SK-N-MC (cell line): ENCODE data around the gene SEMA4D.

Source experiments
- DNase-seq: peaks from one replicate; pipeline ENCODE4 v3.0.0-alpha.2; 2011; ENCODE audit warnings: low read depth, low spot score
- H3K27ac ChIP-seq: fragments of 200-600 bp; sonication (generic); 2 replicates; pipeline ENCODE4 v1.5.1; 2016; ENCODE audit warnings: mixed run types
- H3K36me3 ChIP-seq: fragments of 200-600 bp; sonication (generic); 2 replicates; pipeline ENCODE4 v1.6.1; 2017; ENCODE audit warnings: antibody characterized with exemption, low read length, mixed read lengths; ENCODE audit not compliant: insufficient read depth
- H3K4me3 ChIP-seq: fragments of 200-600 bp; sonication (generic); 2 replicates; pipeline ENCODE4 v1.5.1; 2016
- H3K9ac ChIP-seq: fragments of 200-600 bp; sonication (generic); 2 replicates; pipeline ENCODE4 v1.8.0; 2017; ENCODE audit warnings: mixed run types, mixed read lengths; ENCODE audit not compliant: insufficient read length
- H3K9me3 ChIP-seq: fragments of 200-600 bp; sonication (generic); 2 replicates; pipeline ENCODE4 v1.6.1; 2017; ENCODE audit warnings: low read depth, mild to moderate bottlenecking, antibody characterized with exemption, low read length, moderate library complexity, mixed read lengths
- EZH2 ChIP-seq: fragments of 200-600 bp; sonication (generic); IDR thresholded peaks from one replicate; pipeline ENCODE4 v1.6.1; 2017; ENCODE audit warnings: antibody characterized with exemption
- FOXP2 ChIP-seq: optimal IDR thresholded peaks from 2 replicates; pipeline ENCODE3; 2011; ENCODE audit warnings: mild to moderate bottlenecking, moderate library complexity; ENCODE audit not compliant: insufficient read depth; ENCODE audit errors: extremely low read length, control extremely low read depth
- POLR2AphosphoS5 ChIP-seq: IDR thresholded peaks from 2 replicates; pipeline ENCODE4 v1.6.1; 2012; ENCODE audit warnings: mild to moderate bottlenecking, low read depth, low read length, borderline replicate concordance

The SEMA4D gene

DNA sequence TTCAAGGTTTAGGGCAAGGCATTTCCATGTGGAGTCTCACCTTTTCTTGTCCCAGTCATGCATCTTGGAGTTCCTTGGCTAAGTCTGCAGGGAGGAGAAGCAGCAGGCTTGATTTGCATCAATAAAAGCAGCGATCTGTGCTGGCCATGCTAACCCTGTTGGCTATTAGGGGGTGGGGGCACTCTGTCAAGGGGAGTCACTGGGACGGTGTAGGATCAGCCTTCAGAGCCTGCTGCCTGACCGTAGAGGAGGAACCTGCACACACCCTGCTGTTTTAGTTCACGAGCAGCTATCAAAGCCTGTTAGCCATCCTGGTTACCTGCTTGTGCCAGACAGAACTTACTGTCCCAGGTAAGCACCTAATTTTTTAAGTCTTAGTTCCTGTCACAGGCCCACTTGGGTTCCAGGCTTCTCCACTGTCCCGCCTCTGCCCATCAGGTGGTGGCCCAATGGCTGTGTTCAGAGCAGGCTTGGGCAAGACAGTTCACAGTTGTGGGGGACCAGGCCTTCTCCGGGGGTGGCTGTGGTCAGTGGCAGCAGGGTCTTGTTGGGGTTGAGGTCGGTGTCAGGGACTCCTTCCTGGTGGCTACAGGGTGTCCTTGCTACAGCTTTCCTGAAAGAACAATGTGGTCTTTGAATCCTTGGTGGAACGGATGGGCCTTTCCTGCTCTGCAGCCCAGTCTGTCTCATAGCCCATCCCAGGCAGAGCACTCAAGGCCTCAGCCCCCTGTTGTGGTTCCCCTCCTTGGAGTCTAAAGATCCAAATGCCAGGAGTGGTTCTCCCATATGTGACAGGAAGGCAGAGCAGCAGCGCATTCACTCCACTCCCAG lies 135.9 kb downstream of the SEMA4D start:
- H3K36me3 ChIP-seq, result peaks cover 49% of the 10 kb centered on the region
- no peak overlapping the region for H3K9ac ChIP-seq
- H3K4me3 ChIP-seq, result no peak overlapping the region
- DNase-seq, result no peak
- H3K27ac ChIP-seq, result no peak overlapping the region
- TF ChIP-seq POLR2AphosphoS5 (no peak), FOXP2 (no peak), EZH2 (no peak)
- no peaks in the 10 kb centered on the region for H3K9me3 ChIP-seq

DNA sequence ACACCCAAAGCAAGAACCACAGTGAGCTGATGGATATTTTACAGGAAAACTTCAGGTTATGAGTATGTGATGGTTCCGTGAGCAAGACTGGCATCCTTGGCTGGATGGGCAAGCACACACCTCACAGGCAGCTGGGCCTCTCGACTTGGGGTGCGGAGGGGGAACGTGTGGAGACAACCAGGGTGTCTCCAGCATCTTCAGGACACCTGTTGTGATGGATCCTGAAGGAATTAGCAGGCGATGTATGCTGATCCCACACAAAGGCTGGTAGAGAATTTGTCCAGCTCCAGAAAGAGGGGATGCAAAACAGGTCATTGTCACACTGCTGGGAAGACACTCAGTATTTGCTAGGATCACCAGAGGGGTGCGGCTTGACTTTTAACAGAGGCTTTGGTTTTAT lies 136.9 kb downstream of the SEMA4D start:
- Histone ChIP-seq H3K9me3 (no peaks in the 10 kb centered on the region), H3K4me3 (no peak overlapping the region), H3K27ac (no peak overlapping the region), H3K9ac (no peak overlapping the region), H3K36me3 (peaks cover 58% of the 10 kb centered on the region)
- no peak for DNase-seq
- TF ChIP-seq EZH2, result no peak
- no peak for TF ChIP-seq POLR2AphosphoS5

DNA sequence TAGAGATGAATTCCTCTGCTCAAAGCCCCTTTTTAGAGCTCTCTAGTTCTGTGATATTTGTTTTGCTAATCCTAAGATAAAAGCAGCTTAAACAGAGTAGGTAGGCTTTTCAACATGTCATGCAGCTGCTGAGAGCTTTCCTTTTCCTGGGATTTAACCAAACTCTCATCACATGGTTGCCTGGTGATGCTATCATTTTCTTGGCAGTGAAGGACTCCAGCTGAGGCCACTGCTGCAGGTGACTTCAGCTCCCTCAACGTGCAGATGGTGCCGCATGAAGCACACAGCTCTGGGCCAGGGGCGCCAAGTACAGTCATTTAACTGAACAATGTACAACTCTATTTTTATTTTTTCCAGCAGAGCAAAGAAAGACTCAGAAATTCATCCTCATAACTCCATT lies 137.4 kb downstream of the SEMA4D start:
- Histone ChIP-seq H3K36me3 (peaks cover 63% of the 10 kb centered on the region), H3K27ac (no peak overlapping the region), H3K4me3 (no peak overlapping the region), H3K9ac (no peak overlapping the region), H3K9me3 (no peaks in the 10 kb centered on the region)
- no peak for DNase-seq
- TF ChIP-seq POLR2AphosphoS5 (no peak), FOXP2 (no peak), EZH2 (no peak)

DNA sequence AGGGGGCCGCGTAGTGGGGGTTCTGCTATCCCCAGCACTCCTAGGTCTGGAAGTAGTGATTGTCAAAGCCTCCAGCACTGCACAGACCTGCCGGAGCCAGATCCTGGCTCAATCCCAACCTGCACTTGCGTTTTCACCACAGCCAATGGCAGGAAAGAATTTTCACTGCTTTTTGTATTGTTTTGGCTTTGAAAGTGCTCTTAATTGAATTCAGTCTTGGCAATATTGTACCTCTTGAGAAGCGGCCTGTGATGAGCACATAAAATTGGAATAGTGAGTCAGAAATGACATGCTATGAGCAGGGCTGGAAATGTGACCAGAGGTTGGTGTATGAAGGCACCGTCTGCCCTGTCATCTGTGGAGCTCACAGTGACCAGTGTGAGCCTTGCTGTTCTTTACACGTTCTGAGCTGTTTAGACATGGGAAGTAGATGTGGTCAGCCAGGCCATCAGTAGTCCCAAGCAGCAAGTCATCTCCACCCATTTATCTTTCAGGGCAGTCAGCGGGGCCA lies 138.1 kb downstream of the SEMA4D start:
- no peak for DNase-seq
- peaks cover 70% of the 10 kb centered on the region for H3K36me3 ChIP-seq
- TF ChIP-seq FOXP2, result no peak

DNA sequence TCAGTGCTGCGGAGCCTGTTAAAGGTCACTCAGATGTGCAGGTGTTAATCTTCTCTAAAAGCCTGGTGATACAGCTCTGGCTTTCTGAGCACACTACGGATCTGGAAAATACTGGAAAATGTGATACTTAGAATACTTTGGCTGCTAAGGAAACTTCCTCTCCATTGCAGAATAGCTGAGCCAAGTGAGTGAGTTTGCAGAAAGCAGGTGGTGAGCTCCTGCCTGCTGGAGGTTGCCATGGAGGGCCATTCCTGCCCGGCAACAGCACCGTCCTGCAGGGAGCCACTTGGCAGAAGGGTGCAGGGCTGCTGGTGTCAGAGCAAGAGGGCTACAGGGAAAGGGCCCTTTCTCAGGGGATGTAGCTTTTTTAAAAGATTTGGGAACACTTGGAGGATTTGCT lies 138.9 kb downstream of the SEMA4D start:
- DNase-seq, result no peak
- peaks cover 78% of the 10 kb centered on the region for H3K36me3 ChIP-seq
- H3K27ac ChIP-seq, result no peak overlapping the region
- no peaks in the 10 kb centered on the region for H3K9me3 ChIP-seq
- TF ChIP-seq POLR2AphosphoS5 (no peak), EZH2 (no peak), FOXP2 (no peak)
- H3K4me3 ChIP-seq, result no peak overlapping the region
- H3K9ac ChIP-seq, result no peak overlapping the region

More for the DNA sequence above, 138.1 kb downstream of the SEMA4D start:
- H3K27ac ChIP-seq, result peak overlapping the region; percentile 19
- no peak overlapping the region for H3K4me3 ChIP-seq
- H3K9ac ChIP-seq, result no peak overlapping the region
- no peaks in the 10 kb centered on the region for H3K9me3 ChIP-seq

DNA sequence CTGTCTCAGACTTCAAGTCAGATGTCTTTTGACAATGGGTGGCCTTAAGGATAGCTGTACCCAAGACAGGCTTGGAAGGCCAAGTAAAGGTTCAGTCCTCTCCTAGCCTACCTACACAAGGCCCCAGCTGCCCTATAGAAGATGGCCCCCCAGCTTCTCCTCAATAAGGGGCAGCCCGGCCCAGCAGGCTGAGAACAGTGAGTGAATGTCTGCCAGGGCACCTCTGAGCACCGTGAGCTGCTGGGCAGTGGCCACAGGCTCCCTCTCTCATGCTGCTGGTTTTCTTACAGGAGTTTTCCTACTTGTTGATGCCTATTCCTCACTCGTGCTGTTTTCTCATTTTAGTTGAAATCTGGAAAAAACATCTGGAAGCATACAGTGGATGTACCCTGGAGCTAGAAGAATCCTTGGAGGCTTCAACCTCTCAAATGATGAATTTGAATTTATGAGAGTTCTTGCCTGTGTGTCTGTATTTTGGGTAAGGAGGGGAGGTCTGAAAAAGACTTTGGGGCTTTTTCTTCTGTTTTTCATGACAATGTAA lies 139.5 kb downstream of the SEMA4D start:
- no peak for TF ChIP-seq EZH2
- TF ChIP-seq POLR2AphosphoS5, result no peak
- no peak for TF ChIP-seq FOXP2
- DNase-seq, result no peak
- Histone ChIP-seq H3K9me3 (no peaks in the 10 kb centered on the region), H3K36me3 (peaks cover 83% of the 10 kb centered on the region), H3K4me3 (no peak overlapping the region), H3K9ac (no peak overlapping the region), H3K27ac (no peak overlapping the region)

DNA sequence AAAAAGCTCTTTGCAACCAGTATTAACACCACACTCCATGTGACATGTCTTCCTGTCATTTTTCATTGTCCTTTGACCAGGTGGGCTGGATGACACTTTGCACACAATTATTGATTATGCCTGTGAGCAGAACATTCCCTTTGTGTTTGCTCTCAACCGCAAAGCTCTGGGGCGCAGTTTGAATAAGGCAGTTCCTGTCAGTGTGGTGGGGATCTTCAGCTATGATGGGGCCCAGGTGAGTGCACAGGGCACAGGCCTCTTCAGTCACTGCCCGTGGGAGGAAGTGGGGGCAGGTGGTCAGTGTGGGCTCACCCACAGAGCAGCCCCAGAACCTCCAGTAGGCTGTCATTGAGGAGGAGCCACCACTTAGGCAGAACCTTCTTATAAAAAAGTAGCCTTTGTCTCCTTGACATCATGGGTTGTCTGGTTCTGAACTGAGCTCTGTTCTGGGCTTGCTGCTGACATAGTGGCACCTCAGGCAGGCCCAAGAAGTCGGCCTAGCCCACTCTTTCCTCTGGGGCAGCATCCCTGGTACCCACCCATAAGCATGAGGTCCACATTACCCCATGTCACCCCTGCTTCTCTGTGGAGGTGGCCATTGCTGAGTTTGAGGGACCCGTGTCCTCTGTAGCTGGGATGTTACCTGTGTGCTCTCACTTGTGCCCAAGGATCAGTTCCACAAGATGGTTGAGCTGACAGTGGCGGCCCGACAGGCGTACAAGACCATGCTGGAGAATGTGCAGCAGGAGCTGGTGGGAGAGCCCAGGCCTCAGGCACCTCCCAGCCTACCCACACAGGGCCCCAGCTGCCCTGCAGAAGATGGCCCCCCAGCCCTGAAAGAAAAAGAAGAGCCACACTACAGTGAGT lies 140.3 kb downstream of the SEMA4D start:
- H3K4me3 ChIP-seq, result no peak overlapping the region
- no peak overlapping the region for H3K9ac ChIP-seq
- H3K36me3 ChIP-seq, result peaks cover 91% of the 10 kb centered on the region
- H3K27ac ChIP-seq, result no peak overlapping the region
- no peak for TF ChIP-seq EZH2
- TF ChIP-seq FOXP2, result no peak
- no peak for TF ChIP-seq POLR2AphosphoS5
- H3K9me3 ChIP-seq, result no peaks in the 10 kb centered on the region
- no peak for DNase-seq

DNA sequence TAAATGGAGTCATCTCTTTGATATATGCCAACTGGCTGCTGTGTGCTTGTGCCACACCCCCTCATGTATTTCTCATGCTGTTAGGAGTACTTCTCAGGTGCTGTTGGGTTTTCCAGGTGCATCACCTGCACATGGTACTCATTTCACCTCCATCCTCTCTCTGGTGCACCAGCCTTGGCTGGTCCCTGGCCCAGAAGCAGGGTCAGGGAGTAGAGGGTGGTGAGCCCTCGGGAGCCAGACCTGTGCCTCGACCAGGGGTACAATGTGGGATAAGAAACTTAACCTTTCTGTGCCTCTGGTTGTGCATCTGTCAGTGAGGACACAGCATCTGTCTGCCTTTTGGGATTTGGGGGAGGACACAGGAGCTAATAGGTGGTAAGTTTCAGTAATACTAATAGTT lies 141.1 kb downstream of the SEMA4D start:
- DNase-seq, result no peak
- H3K9ac ChIP-seq, result no peak overlapping the region
- no peak overlapping the region for H3K27ac ChIP-seq
- H3K9me3 ChIP-seq, result no peaks in the 10 kb centered on the region
- TF ChIP-seq POLR2AphosphoS5 (no peak), EZH2 (no peak), FOXP2 (no peak)
- peaks cover 95% of the 10 kb centered on the region for H3K36me3 ChIP-seq
- no peak overlapping the region for H3K4me3 ChIP-seq
